Dedifferentiated amniotic fluid mesenchymal stem cell (primary cell): ENCODE results near the gene TMEM267.
"Not testable (repeated sequence)": the region's sequence is repeated elsewhere in the genome, so short reads cannot be mapped to it uniquely, and the experiment has no call there.

ENCODE experiments used
- DNase-seq: peaks from one replicate; pipeline ENCODE4 v3.0.0-alpha.2; 2016; ENCODE audit errors: extremely low spot score

The TMEM267 gene

DNA sequence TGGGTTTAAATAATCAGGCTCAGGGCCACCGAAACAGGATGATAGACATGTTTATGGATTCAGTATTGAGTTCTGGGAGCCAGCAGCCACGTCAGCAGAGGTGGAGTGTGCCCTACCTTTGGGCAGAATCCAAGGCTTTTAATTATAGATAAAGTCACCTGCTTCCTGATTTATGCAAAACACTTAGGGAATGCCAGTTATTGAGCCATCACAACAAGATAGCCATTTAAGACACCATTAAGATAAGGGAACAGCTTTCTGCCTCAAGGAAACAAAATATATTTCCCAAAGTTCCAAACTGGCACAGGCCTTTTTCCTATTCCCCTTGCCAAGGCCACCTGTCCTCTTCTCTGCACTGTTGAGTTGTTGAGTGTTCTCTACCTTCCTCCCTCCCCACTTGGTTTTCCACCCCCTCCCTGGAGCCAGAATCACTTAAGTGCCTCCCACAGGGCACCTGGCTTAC lies 73.8 kb downstream of the TMEM267 start:
- no peak for DNase-seq

DNA sequence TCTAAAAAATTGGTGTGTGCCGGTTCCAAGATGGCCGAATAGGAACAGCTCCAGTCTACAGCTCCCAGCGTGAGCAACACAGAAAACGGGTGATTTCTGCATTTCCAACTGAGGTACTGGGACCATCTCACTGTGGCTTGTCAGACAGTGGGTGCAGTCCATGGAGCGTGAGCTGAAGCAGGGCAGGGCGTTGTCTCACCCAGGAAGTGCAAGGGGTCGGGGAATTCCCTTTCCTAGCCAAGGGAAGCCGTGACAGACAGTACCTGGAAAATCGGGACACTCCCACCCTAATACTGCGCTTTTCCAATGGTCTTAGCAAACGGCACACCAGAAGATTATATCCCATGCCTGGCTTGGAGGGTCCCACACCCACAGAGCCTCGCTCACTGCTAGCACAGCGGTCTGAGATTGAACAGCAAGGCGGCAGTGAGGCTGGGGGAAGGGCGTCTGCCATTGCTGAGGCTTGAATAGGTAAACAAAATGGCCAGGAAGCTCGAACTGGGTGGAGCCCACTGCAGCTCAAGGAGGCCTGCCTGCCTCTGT lies 81.1 kb downstream of the TMEM267 start:
- DNase-seq: not testable (repeated sequence)

DNA sequence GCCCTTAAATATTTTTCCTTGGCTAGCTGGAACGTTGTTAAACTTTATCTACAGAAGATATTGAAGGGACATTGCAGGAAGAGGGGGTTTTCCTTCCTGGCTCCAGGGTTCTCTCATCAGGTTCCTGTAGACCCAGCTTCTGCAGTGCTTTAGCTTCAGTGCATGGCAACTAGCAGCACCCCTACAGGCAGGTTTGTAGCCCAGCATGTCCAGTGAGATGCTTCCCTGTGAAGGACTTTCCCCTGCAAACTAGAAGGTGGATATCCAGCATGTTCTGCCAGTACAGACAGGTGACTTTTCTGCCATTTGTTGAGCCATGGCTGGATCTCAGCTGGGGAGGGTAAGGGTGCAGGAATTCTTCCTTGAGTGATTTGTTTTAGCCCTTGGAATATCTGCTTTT lies 81.8 kb downstream of the TMEM267 start:
- no peak for DNase-seq

DNA sequence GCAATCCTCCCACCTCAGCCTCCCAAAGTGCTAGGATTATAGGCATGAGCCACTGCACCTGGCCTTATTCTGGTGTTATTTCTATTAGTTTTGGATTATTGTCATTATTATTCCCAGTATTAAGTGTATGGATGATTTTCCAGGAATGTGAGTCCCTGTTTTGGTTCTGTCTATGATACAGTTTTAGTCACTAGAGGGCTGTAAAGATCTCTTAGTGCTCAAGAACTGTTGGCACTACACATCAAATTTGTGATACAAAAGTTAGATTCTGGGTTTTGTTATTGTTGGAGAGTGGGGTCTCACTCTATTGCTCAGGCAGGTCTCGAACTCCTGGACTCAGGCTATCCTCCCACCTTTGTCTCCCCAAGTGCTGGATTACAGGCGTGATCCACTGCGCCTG lies 83.6 kb downstream of the TMEM267 start:
- DNase-seq: peak; percentile 25

DNA sequence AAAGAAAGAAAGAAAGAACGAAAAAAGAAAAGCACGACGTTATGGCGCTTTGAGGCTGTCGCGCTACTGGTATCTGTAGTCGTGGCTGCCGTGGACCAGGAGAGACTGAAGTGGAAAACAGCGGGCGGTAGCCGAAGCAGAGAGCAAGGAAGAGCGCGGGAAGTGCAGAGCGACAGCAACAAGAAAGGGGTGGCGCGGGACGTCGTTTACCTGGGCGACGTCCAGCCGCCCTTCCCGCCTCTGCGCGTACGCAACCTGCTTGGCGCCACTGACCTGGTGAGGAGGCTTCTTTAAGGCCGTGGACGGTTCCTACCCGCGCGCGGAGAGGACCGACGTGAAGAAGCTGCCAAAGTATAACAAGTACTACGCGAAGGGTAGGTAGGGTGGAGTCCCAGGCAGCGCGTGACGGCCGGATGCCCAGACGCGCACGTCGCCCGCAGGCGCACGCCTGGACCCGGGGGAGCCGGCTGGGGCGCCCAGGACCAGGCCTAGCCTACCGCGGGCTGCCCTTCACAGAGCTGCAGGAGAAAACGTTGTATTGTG lies 86.8 kb downstream of the TMEM267 start:
- no peak for DNase-seq
